Left lobe of liver (tissue), 2 donors: ENCODE measurements around the gene MAP1B. TPM values are rescaled to one million over a fixed set of nuclear protein-coding genes. Genes with fewer than 3 reads are reported as not detected.
A peak's percentile ranks its signal among the peaks of the same experiment; 100 is the strongest.

Source experiments
- ATAC-seq: fragments of 200-7000 bp; cut with Tn5 transposase; one replicate; pipeline ENCODE4 v1.9.1; 2020; ENCODE audit warnings: mild to moderate bottlenecking, moderate library complexity
- DNase-seq: peaks from one replicate; pipeline ENCODE4 v3.0.0-alpha.2; 2020; ENCODE audit warnings: low spot score
- total RNA-seq: library from RNA; stranded (reverse); gene quantifications from one replicate; pipeline ENCODE4 v1.2.1, GENCODE V29; 2021
- donor health status: DM: no; HTN: no; CAD: no; lungs with moderate emphysema.
- donor health status: DM: no; HTN: yes; CAD: no.

MAP1B gene
- total RNA-seq, 1 donor from 2014 or later, result 3.4 TPM

GRCh38 chr5:72244862-72245371, 137.6 kb downstream of the MAP1B start:
- ATAC-seq, result peak; percentile 52
- DNase-seq, result no peak

- no peak for ATAC-seq
- DNase-seq, result no peak
Observed at GRCh38 chr5:72245546-72245945, 138.3 kb downstream of the MAP1B start.

GRCh38 chr5:72245951-72246532, 138.8 kb downstream of the MAP1B start:
- no peak for DNase-seq
- ATAC-seq, result no peak

- DNase-seq, result no peak
- no peak for ATAC-seq
Observed at GRCh38 chr5:72246954-72247442, 139.7 kb downstream of the MAP1B start.

GRCh38 chr5:72248410-72248981, 141.2 kb downstream of the MAP1B start:
- DNase-seq, result no peak
- no peak for ATAC-seq

- no peak for DNase-seq
- ATAC-seq, result no peak
Observed at GRCh38 chr5:72251386-72251785, 144.1 kb downstream of the MAP1B start.

- DNase-seq (no peak), ATAC-seq (no peak)
Observed at GRCh38 chr5:72252008-72252407, 144.7 kb downstream of the MAP1B start.

- peak; percentile 98 for ATAC-seq
- no peak for DNase-seq
Observed at GRCh38 chr5:72252574-72253155, 145.4 kb downstream of the MAP1B start.

GRCh38 chr5:72255237-72255636, 148.0 kb downstream of the MAP1B start:
- ATAC-seq, result no peak
- DNase-seq, result no peak

- ATAC-seq, result no peak
- DNase-seq, result no peak
Observed at GRCh38 chr5:72255670-72256069, 148.4 kb downstream of the MAP1B start.

GRCh38 chr5:72256536-72256935, 149.3 kb downstream of the MAP1B start:
- DNase-seq (no peak), ATAC-seq (no peak)

Other genes with a start within 250 kb of the MAP1B start
- 23.9 TPM for gene MRPS27, start 212.8 kb downstream of the MAP1B start, total RNA-seq
- gene PTCD2, start 212.9 kb downstream of the MAP1B start, total RNA-seq, result 6.5 TPM